HEK293T (cell line): ENCODE data around the gene LMX1B.

Experiments
- BHLHE40 ChIP-seq: fragments of 450-650 bp; IDR thresholded peaks from 2 replicates; pipeline ENCODE4 v1.6.1; 2016; ENCODE audit warnings: mild to moderate bottlenecking, moderate library complexity, borderline replicate concordance
- FOXA1 ChIP-seq: fragments of 450-650 bp; IDR thresholded peaks from 2 replicates; pipeline ENCODE4 v1.6.1; 2016; ENCODE audit warnings: mild to moderate bottlenecking
- FOXK2 ChIP-seq: fragments of 450-650 bp; IDR thresholded peaks from 2 replicates; pipeline ENCODE4 v1.6.1; 2016; ENCODE audit warnings: mild to moderate bottlenecking
- FOXM1 ChIP-seq: fragments of 450-650 bp; IDR thresholded peaks from 2 replicates; pipeline ENCODE4 v1.6.1; 2017; ENCODE audit warnings: mild to moderate bottlenecking, borderline replicate concordance
- HDGF ChIP-seq: fragments of 450-650 bp; IDR thresholded peaks from 2 replicates; pipeline ENCODE4 v1.6.1; 2017; ENCODE audit warnings: antibody characterized with exemption, borderline replicate concordance
- L3MBTL2 ChIP-seq: fragments of 450-650 bp; conservative IDR thresholded peaks from 2 replicates; pipeline ENCODE4 v1.6.1; 2016; ENCODE audit warnings: mild to moderate bottlenecking
- LEF1 ChIP-seq: fragments of 450-650 bp; IDR thresholded peaks from 2 replicates; pipeline ENCODE4 v1.6.1; 2017; ENCODE audit warnings: mild to moderate bottlenecking, borderline replicate concordance
- NFRKB ChIP-seq: fragments of 450-650 bp; IDR thresholded peaks from 2 replicates; pipeline ENCODE4 v1.6.1; 2016; ENCODE audit warnings: mild to moderate bottlenecking, moderate library complexity
- SP1 ChIP-seq: fragments of 450-650 bp; IDR thresholded peaks from 2 replicates; pipeline ENCODE4 v1.6.1; 2017
- SUZ12 ChIP-seq: fragments of 450-650 bp; IDR thresholded peaks from 2 replicates; pipeline ENCODE4 v1.6.1; 2016; ENCODE audit warnings: mild to moderate bottlenecking
- TARDBP ChIP-seq: fragments of 450-650 bp; IDR thresholded peaks from 2 replicates; pipeline ENCODE4 v1.6.1; 2016
- TF ChIP-seq, protein P1 (sequence below): fragments of 450-650 bp; IDR thresholded peaks from 2 replicates; pipeline ENCODE4 v1.6.1; 2016

DNA sequence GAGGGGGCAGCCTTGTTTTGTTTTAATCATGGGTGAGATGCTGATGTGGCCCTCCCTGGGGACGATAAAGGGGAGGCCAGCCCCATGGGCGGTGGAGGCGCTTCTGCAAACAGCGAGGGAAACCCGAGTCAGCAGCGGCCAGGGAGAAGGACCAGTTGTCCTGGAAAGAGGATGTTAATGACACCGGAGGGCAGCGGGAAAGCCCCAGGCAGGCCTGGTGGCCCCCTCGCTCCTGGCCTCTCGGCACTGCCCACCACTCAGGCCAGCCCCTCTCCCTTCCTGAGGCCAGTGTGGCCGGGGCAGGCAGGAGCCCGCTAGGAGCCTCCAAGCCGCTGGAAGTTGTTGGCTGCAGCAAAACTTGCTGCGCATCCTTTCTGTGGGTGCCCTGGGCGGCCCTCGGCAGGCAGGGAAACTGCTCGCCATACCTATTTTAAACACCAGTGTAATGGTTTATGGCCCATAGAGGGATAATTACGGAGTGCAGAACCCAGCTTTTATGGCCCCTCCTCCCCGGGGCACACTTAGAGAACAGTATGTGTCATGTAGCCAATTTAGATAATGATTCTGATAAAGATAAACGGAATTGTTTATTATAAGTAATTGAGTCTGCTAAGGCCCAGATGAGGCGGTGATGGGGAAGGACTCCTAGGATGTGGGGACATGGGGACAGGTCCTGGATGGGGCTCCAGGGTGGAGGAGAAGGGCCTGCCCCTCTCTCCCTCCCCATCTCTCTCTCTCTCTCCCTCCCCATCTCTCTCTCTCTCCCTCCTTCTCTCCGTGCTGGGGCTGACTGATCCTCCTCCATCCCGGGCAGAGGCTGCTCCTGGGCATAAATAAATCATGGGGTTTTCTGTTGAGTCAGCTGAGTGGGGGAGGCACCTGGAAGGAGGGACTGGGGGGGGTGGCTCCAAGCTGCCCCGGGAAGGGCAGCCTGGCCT lies 36.9 kb downstream of the LMX1B start:
- TF ChIP-seq L3MBTL2 (no peak), TARDBP (no peak), SP1 (no peak), FOXA1 (no peak), FOXK2 (no peak), SUZ12 (no peak), NFRKB (no peak), FOXM1 (no peak), BHLHE40 (no peak), LEF1 (no peak), HDGF (no peak)
- TF ChIP-seq, protein P1, sequence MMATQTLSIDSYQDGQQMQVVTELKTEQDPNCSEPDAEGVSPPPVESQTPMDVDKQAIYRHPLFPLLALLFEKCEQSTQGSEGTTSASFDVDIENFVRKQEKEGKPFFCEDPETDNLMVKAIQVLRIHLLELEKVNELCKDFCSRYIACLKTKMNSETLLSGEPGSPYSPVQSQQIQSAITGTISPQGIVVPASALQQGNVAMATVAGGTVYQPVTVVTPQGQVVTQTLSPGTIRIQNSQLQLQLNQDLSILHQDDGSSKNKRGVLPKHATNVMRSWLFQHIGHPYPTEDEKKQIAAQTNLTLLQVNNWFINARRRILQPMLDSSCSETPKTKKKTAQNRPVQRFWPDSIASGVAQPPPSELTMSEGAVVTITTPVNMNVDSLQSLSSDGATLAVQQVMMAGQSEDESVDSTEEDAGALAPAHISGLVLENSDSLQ = peak; percentile 35; the same call in 1 of the 2 replicates
